SK-N-SH treated with all-trans-retinoic acid at 6 μM for 48 hours (cell line): Measurements from ENCODE around the gene SRBD1.

Experiments used
- ATAC-seq: fragments of 200-7000 bp; cut with Tn5 transposase; 3 replicates; pipeline ENCODE4 v1.9.1; 2020; ENCODE audit warnings: mild to moderate bottlenecking, moderate library complexity
- ARNTL ChIP-seq: fragments of 450-650 bp; formaldehyde crosslinking; IDR thresholded peaks from 2 replicates; pipeline ENCODE4 v1.5.0; 2020; ENCODE audit warnings: low read depth, mild to moderate bottlenecking, moderate library complexity, borderline replicate concordance
- BACH2 ChIP-seq: fragments of 250-450 bp; sonication (Bioruptor Pico); IDR thresholded peaks from 2 replicates; pipeline ENCODE4 v1.9.0; 2021; ENCODE audit warnings: mild to moderate bottlenecking, borderline replicate concordance
- CREB5 ChIP-seq: fragments of 250-450 bp; sonication (Bioruptor Pico); IDR thresholded peaks from 2 replicates; pipeline ENCODE4 v1.5.1; 2020; ENCODE audit warnings: low read depth, mild to moderate bottlenecking, moderate library complexity
- CSDC2 ChIP-seq: fragments of 250-450 bp; sonication (Bioruptor Pico); IDR thresholded peaks from 2 replicates; pipeline ENCODE4 v1.5.0; 2020; ENCODE audit warnings: mild to moderate bottlenecking, moderate library complexity
- CSRNP3 ChIP-seq: fragments of 250-450 bp; sonication (Bioruptor Pico); IDR thresholded peaks from 2 replicates; pipeline ENCODE4 v1.5.1; 2021; ENCODE audit warnings: mild to moderate bottlenecking, moderate library complexity
- ESRRG ChIP-seq: fragments of 250-450 bp; sonication (Bioruptor Pico); IDR thresholded peaks from 2 replicates; pipeline ENCODE4 v1.6.1; 2021; ENCODE audit warnings: mild to moderate bottlenecking
- GLIS3 ChIP-seq: fragments of 250-450 bp; sonication (Bioruptor Pico); IDR thresholded peaks from 2 replicates; pipeline ENCODE4 v1.5.0; 2020; ENCODE audit warnings: mild to moderate bottlenecking, moderate library complexity
- ISL1 ChIP-seq: fragments of 250-450 bp; sonication (Bioruptor Pico); IDR thresholded peaks from 2 replicates; pipeline ENCODE4 v2.1.2; 2022; ENCODE audit warnings: mild to moderate bottlenecking, moderate library complexity
- OSR1 ChIP-seq: fragments of 250-450 bp; sonication (Bioruptor Pico); IDR thresholded peaks from 2 replicates; pipeline ENCODE4 v1.8.0; 2022; ENCODE audit warnings: moderate library complexity, mild to moderate bottlenecking, inconsistent platforms
- PATZ1 ChIP-seq: fragments of 250-450 bp; sonication (Bioruptor Pico); IDR thresholded peaks from 2 replicates; pipeline ENCODE4 v1.8.0; 2020; ENCODE audit warnings: mild to moderate bottlenecking, moderate library complexity, borderline replicate concordance
- PPARA ChIP-seq: fragments of 250-450 bp; sonication (Bioruptor Pico); IDR thresholded peaks from 2 replicates; pipeline ENCODE4 v1.5.0; 2020; ENCODE audit warnings: mild to moderate bottlenecking, borderline replicate concordance
- RARB ChIP-seq: fragments of 250-450 bp; sonication (Bioruptor Pico); IDR thresholded peaks from 2 replicates; pipeline ENCODE4 v1.8.0; 2021; ENCODE audit warnings: mild to moderate bottlenecking, moderate library complexity
- SNAI2 ChIP-seq: fragments of 250-450 bp; sonication (Bioruptor Pico); IDR thresholded peaks from 2 replicates; pipeline ENCODE4 v1.5.0; 2020; ENCODE audit warnings: mild to moderate bottlenecking, moderate library complexity
- TCF4 ChIP-seq: fragments of 250-450 bp; sonication (Bioruptor Pico); IDR thresholded peaks from 2 replicates; pipeline ENCODE4 v1.8.0; 2021; ENCODE audit warnings: mild to moderate bottlenecking, moderate library complexity, borderline replicate concordance
- TOX ChIP-seq: fragments of 250-450 bp; sonication (Bioruptor Pico); IDR thresholded peaks from 2 replicates; pipeline ENCODE4 v1.8.0; 2021; ENCODE audit warnings: mild to moderate bottlenecking, moderate library complexity, borderline replicate concordance
- TSHZ2 ChIP-seq: fragments of 250-450 bp; sonication (Bioruptor Pico); IDR thresholded peaks from 2 replicates; pipeline ENCODE4 v1.5.0; 2020; ENCODE audit warnings: mild to moderate bottlenecking, moderate library complexity
- ZC3H10 ChIP-seq: fragments of 250-450 bp; sonication (Bioruptor Pico); IDR thresholded peaks from 2 replicates; pipeline ENCODE4 v1.5.1; 2021; ENCODE audit warnings: mild to moderate bottlenecking, moderate library complexity
- ZFP3 ChIP-seq: fragments of 250-450 bp; sonication (Bioruptor Pico); IDR thresholded peaks from 2 replicates; pipeline ENCODE4 v1.5.0; 2020; ENCODE audit warnings: mild to moderate bottlenecking, moderate library complexity
- ZFP30 ChIP-seq: fragments of 450-650 bp; formaldehyde crosslinking; IDR thresholded peaks from 2 replicates; pipeline ENCODE4 v1.5.0; 2022; ENCODE audit warnings: mild to moderate bottlenecking, moderate library complexity
- ZNF565 ChIP-seq: fragments of 450-650 bp; formaldehyde crosslinking; conservative IDR thresholded peaks from 2 replicates; pipeline ENCODE4 v1.5.0; 2020; ENCODE audit warnings: low read depth, mild to moderate bottlenecking, moderate library complexity
- ZNF70 ChIP-seq: fragments of 450-650 bp; formaldehyde crosslinking; IDR thresholded peaks from 2 replicates; pipeline ENCODE4 v1.5.0; 2020; ENCODE audit warnings: mild to moderate bottlenecking, moderate library complexity
- ZNF8 ChIP-seq: fragments of 450-650 bp; formaldehyde crosslinking; IDR thresholded peaks from 2 replicates; pipeline ENCODE4 v1.5.0; 2020; ENCODE audit warnings: mild to moderate bottlenecking, moderate library complexity
- TF ChIP-seq, protein P1 (sequence below): fragments of 250-450 bp; sonication (Bioruptor Pico); IDR thresholded peaks from 2 replicates; pipeline ENCODE4 v1.8.0; 2021; ENCODE audit warnings: low read depth, mild to moderate bottlenecking, moderate library complexity, borderline replicate concordance

The SRBD1 gene

GRCh38 chr2:45412754-45413379, 198.2 kb downstream of the SRBD1 start:
- TF ChIP-seq PPARA = no peak
- TF ChIP-seq PATZ1 (CRISPR knock-in tag) = no peak
- TF ChIP-seq ARNTL (CRISPR knock-in tag) = no peak
- TF ChIP-seq ISL1 (CRISPR knock-in tag) = peak; percentile 73
- ATAC-seq = no peak

DNA sequence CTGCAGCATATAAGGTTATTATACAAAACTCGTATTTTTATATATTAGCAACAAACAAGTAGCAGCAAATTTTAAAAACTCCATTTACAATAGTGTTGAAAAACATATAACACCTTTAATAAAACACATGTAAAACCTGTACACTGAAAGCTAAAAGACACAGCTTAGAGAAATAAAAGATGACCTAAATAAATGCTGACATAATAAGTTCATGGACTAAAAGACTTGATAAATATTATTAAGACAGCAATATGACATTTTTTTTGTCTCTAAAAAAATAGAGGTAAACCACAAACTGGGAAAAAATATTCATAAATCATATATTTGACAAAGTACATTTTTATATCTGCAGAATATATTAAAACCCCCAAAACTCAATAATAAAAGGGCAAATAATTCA, 201.4 kb downstream of the SRBD1 start:
- TF ChIP-seq TCF4 (CRISPR knock-in tag) (no peak), SNAI2 (no peak), ZNF565 (CRISPR knock-in tag) (no peak), BACH2 (no peak), ISL1 (CRISPR knock-in tag) (no peak), ZNF8 (CRISPR knock-in tag) (no peak), CSRNP3 (CRISPR knock-in tag) (no peak), PPARA (no peak), CSDC2 (CRISPR knock-in tag) (no peak), GLIS3 (CRISPR knock-in tag) (no peak), ZNF70 (CRISPR knock-in tag) (no peak), ZC3H10 (CRISPR knock-in tag) (no peak), ZFP3 (no peak), ZFP30 (CRISPR knock-in tag) (no peak), OSR1 (no peak), RARB (CRISPR knock-in tag) (no peak), ARNTL (CRISPR knock-in tag) (no peak)
- no peak for ATAC-seq

DNA sequence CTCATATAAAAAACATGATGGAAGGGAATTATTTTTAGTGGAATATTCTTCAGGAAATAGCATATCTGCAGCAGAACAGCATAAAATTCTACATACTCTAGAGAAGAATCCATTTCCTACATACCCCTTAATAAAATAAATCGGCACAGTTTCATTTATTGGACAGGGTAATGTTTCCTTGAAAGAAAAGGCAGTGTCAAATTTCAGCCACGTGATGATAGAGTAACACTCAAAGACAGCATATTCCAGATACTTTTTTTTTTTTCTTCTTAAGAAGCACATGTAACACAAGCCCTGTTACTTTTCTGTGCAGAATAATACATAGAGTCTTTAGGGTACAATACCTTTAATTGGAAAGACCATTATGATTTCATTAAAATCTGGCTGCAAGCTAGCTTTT, 204.4 kb downstream of the SRBD1 start:
- ATAC-seq = 0 out of 3 replicates have a peak, but pooled peaks have one; percentile 40
- TF ChIP-seq ESRRG = no peak
- no peak for TF ChIP-seq CSRNP3 (CRISPR knock-in tag)
- no peak for TF ChIP-seq TCF4 (CRISPR knock-in tag)
- no peak for TF ChIP-seq PATZ1 (CRISPR knock-in tag)
- no peak for TF ChIP-seq TSHZ2 (CRISPR knock-in tag)
- no peak for TF ChIP-seq CSDC2 (CRISPR knock-in tag)
- TF ChIP-seq GLIS3 (CRISPR knock-in tag) = no peak
- TF ChIP-seq TOX (CRISPR knock-in tag) = no peak
- TF ChIP-seq, protein P1, sequence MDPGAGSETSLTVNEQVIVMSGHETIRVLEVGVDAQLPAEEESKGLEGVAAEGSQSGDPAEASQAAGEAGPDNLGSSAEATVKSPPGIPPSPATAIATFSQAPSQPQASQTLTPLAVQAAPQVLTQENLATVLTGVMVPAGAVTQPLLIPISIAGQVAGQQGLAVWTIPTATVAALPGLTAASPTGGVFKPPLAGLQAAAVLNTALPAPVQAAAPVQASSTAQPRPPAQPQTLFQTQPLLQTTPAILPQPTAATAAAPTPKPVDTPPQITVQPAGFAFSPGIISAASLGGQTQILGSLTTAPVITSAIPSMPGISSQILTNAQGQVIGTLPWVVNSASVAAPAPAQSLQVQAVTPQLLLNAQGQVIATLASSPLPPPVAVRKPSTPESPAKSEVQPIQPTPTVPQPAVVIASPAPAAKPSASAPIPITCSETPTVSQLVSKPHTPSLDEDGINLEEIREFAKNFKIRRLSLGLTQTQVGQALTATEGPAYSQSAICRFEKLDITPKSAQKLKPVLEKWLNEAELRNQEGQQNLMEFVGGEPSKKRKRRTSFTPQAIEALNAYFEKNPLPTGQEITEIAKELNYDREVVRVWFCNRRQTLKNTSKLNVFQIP (CRISPR knock-in tag) = no peak
- TF ChIP-seq ARNTL (CRISPR knock-in tag) = no peak
- no peak for TF ChIP-seq CREB5
- no peak for TF ChIP-seq ZNF70 (CRISPR knock-in tag)
- no peak for TF ChIP-seq ZNF8 (CRISPR knock-in tag)
- no peak for TF ChIP-seq ZNF565 (CRISPR knock-in tag)
- no peak for TF ChIP-seq ZFP3
- no peak for TF ChIP-seq ISL1 (CRISPR knock-in tag)
- TF ChIP-seq OSR1 = no peak
- no peak for TF ChIP-seq RARB (CRISPR knock-in tag)
- TF ChIP-seq BACH2 = no peak
